CD14-positive monocyte (primary cell): ENCODE data around the gene TSHZ2. TPM values are rescaled to one million over a fixed set of nuclear protein-coding genes. Genes with fewer than 3 reads are reported as not detected.

Experiments
- DNase-seq, 3 donors: peaks; one replicate each; pipeline ENCODE4 v3.0.0-alpha.2; 2011 to 2022
- H2AFZ ChIP-seq: 2 replicates; pipeline ENCODE4 v1.6.0; 2012; ENCODE audit warnings: mild to moderate bottlenecking, low read depth, low read length, inconsistent platforms; ENCODE audit not compliant: insufficient read depth, poor library complexity, severe bottlenecking
- H3K27ac ChIP-seq, 2 donors: 1 replicate in 1 of 2; 2 replicates in 1 of 2; pipeline ENCODE4 v1.5.1; 2012 to 2013; ENCODE audit warnings: low read length in 2 of 2, control low read depth in 1 of 2, inconsistent platforms in 1 of 2, low read depth in 1 of 2, mild to moderate bottlenecking in 1 of 2
- H3K27me3 ChIP-seq, 2 donors: one replicate each; pipeline versions ENCODE4 v1.6.0 to v1.6.1; 2011 to 2013; ENCODE audit warnings: low read length in 2 of 2; ENCODE audit not compliant: control insufficient read depth in 2 of 2, insufficient read depth in 2 of 2
- H3K36me3 ChIP-seq, 2 donors: replicated peaks in 1 of 2; 1 replicate in 1 of 2; 2 replicates in 1 of 2; pipeline versions ENCODE4 v1.5.1 to v1.6.1; 2012 to 2013; ENCODE audit warnings: low read length in 2 of 2, control low read depth in 1 of 2, inconsistent platforms in 1 of 2, mild to moderate bottlenecking in 1 of 2; ENCODE audit not compliant: insufficient read depth in 2 of 2, control insufficient read depth in 1 of 2
- H3K4me1 ChIP-seq, 2 donors: 1 replicate in 1 of 2; 2 replicates in 1 of 2; pipeline versions ENCODE4 v1.5.1 to v1.6.1; 2012 to 2013; ENCODE audit warnings: low read length in 2 of 2, control low read depth in 1 of 2, inconsistent platforms in 1 of 2, mild to moderate bottlenecking in 1 of 2, moderate library complexity in 1 of 2; ENCODE audit not compliant: insufficient read depth in 2 of 2, control insufficient read depth in 1 of 2
- H3K4me2 ChIP-seq: replicated peaks from 2 replicates; pipeline ENCODE3; 2012; ENCODE audit warnings: low read length, moderate library complexity, mild to moderate bottlenecking; ENCODE audit not compliant: poor library complexity, severe bottlenecking; ENCODE audit errors: extremely low read depth
- H3K4me3 ChIP-seq, 3 experiments: fragments of 200-600 bp in 1 of 3; sonication (generic) in 1 of 3; replicated peaks in 1 of 3; 1 replicate in 2 of 3; 2 replicates in 1 of 3; pipeline ENCODE4 v1.5.1; 2011 to 2013; ENCODE audit warnings: low read length in 3 of 3, mild to moderate bottlenecking in 3 of 3, control low read depth in 2 of 3, low read depth in 2 of 3, inconsistent platforms in 1 of 3, moderate library complexity in 1 of 3
- H3K79me2 ChIP-seq: 2 replicates; pipeline ENCODE4 v1.6.0; 2012; ENCODE audit warnings: mild to moderate bottlenecking, control low read depth, inconsistent platforms, low read length, moderate library complexity; ENCODE audit not compliant: insufficient read depth
- H3K9ac ChIP-seq: 2 replicates; pipeline ENCODE4 v1.6.0; 2017; ENCODE audit warnings: low read length, mild to moderate bottlenecking; ENCODE audit not compliant: insufficient read depth, poor library complexity, severe bottlenecking
- H3K9me3 ChIP-seq, 2 donors: replicated peaks in 1 of 2; 1 replicate in 1 of 2; 2 replicates in 1 of 2; pipeline versions ENCODE4 v1.5.1 to v1.6.1; 2012 to 2013; ENCODE audit warnings: low read length in 2 of 2, control low read depth in 1 of 2; ENCODE audit not compliant: control insufficient read depth in 1 of 2, insufficient read depth in 1 of 2
- H4K20me1 ChIP-seq: 2 replicates; pipeline ENCODE4 v1.6.0; 2012; ENCODE audit warnings: mild to moderate bottlenecking, low read length, control low read depth, moderate library complexity; ENCODE audit not compliant: insufficient read depth
- H3K27ac Mint-ChIP-seq, 7 donors: one replicate each; pipeline ENCODE4 v1.8.0; 2020; ENCODE audit warnings: mild to moderate bottlenecking in 7 of 7, mixed read lengths in 7 of 7, moderate library complexity in 6 of 7, inconsistent platforms in 2 of 7
- H3K27me3 Mint-ChIP-seq, 3 donors: one replicate each; pipeline ENCODE4 v1.8.0; 2021 to 2022; ENCODE audit warnings: low read depth in 3 of 3, mild to moderate bottlenecking in 3 of 3, mixed read lengths in 3 of 3, moderate library complexity in 3 of 3, inconsistent platforms in 1 of 3
- H3K36me3 Mint-ChIP-seq, 2 donors: one replicate each; pipeline ENCODE4 v1.8.0; 2020; ENCODE audit warnings: mixed read lengths in 2 of 2, inconsistent platforms in 1 of 2, mild to moderate bottlenecking in 1 of 2
- H3K4me1 Mint-ChIP-seq: one replicate; pipeline ENCODE4 v1.8.0; 2020; ENCODE audit warnings: mild to moderate bottlenecking, mixed read lengths
- H3K4me3 Mint-ChIP-seq, 2 donors: one replicate each; pipeline ENCODE4 v1.8.0; 2020; ENCODE audit warnings: mild to moderate bottlenecking in 2 of 2, mixed read lengths in 2 of 2, moderate library complexity in 1 of 2
- H3K9me3 Mint-ChIP-seq, 7 donors: one replicate each; pipeline ENCODE4 v1.8.0; 2020 to 2022; ENCODE audit warnings: mixed read lengths in 7 of 7, mild to moderate bottlenecking in 6 of 7, moderate library complexity in 6 of 7, inconsistent platforms in 2 of 7
- CTCF ChIP-seq: fragments of 200-600 bp; IDR thresholded peaks from one replicate; pipeline ENCODE4 v1.8.0; 2022; ENCODE audit warnings: antibody characterized with exemption, mild to moderate bottlenecking
- WGBS: methylation state at CpG from one replicate; pipeline ENCODE4 v1.1.5; 2013; ENCODE audit warnings: missing lambda C conversion rate; ENCODE audit not compliant: insufficient coverage; 5-methylcytosine and 5-hydroxymethylcytosine counted together
- intact Hi-C, 2 donors: fragments of 100-400 bp; cut with micrococcal nuclease; formaldehyde crosslinking; loops; one replicate each; pipeline versions ENCODE4 v1.15.0 to v1.15.1; 2023
- polyA plus RNA-seq, 3 donors: library from polyadenylated mRNA; depleted of rRNA in 1 of 3; unstranded in 2 of 3; stranded (reverse) in 1 of 3; fragments of 300-500 nt in 2 of 3; fragments of >200 nt in 1 of 3; fragmentation: Illumina TruSeq in 2 of 3; gene quantifications; 1 replicate in 2 of 3; 2 replicates in 1 of 3; pipeline ENCODE4 v1.2.3, GENCODE V29; 2012 to 2021

TSHZ2 gene
- polyA plus RNA-seq, 3 donors: not detected

- Mint-ChIP-seq H3K9me3 (peaks cover 0 to 3% (median 0%) of the 10 kb centered on the region in 7 donors), H3K4me1 (no peaks in the 10 kb centered on the region), H3K4me3 (no peak overlapping the region), H3K27me3 (peaks cover 2 to 9% (median 5%) of the 10 kb centered on the region in 3 donors), H3K36me3 (no peaks in the 10 kb centered on the region), H3K27ac (no peak overlapping the region)
- Histone ChIP-seq H3K4me1 (no peaks in the 10 kb centered on the region), H3K36me3 (no peaks in the 10 kb centered on the region), H3K4me3 (no peak overlapping the region), H3K79me2 (no peaks in the 10 kb centered on the region), H2AFZ (no peak overlapping the region), H3K9me3 (no peaks in the 10 kb centered on the region), H4K20me1 (no peaks in the 10 kb centered on the region), H3K27me3 (peaks cover 0 to 2% of the 10 kb centered on the region in 2 donors), H3K9ac (no peak overlapping the region), H3K4me2 (no peak overlapping the region), H3K27ac (no peak overlapping the region)
- TF ChIP-seq CTCF: no peak
- 85% methylated on average over 2 of the region's 2 CpGs for WGBS
- no peak for DNase-seq
- intact Hi-C loops: no loop called here
Observed at GRCh38 chr20:53312957-53313356, 340.8 kb downstream of the TSHZ2 start.

DNA sequence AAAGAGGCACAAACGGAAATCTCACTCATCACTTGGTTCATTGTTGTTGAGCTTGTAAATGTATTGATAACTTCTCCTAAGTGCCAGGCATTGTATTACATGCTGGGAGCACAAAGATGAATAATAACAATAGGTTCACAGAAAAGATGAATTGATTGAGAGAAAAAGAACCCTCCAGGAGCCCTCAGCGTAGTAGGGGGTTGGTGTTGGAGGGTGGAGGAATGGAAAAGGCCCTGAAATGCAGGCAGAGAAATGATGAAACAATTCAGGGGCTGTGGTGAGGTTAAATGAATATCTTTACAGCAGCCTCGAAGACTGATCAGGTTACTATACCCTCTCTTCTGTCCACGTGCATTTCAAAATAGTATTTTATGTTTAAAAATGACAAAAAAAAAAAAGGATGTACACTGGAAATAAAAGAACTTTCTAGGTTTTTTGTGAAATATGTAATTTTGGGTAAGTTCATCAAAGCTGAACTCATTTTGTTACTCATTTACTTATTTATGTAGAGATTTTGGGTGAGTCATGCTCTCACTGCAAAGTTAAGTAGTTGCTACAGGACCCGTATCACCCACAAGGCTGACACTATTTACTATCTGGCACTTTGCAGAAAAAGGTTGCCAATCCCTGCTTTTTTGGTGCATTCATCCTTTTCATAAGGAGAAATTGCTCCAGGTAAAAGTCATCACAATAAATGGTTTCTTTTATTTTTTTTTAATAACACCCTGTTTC, 344.2 kb downstream of the TSHZ2 start:
- TF ChIP-seq CTCF: no peak
- no peaks in the 10 kb centered on the region for H3K36me3 ChIP-seq
- H3K9ac ChIP-seq: no peak overlapping the region
- peaks cover 0 to 5% (median 0%) of the 10 kb centered on the region in 7 donors for H3K9me3 Mint-ChIP-seq
- intact Hi-C loops: no loop called here
- no peak overlapping the region for H2AFZ ChIP-seq
- no CpG with 5 or more reads among the region's 5 CpGs for WGBS
- no peaks in the 10 kb centered on the region for H3K9me3 ChIP-seq
- no peak overlapping the region for H3K4me2 ChIP-seq
- DNase-seq: no peak
- H4K20me1 ChIP-seq: no peaks in the 10 kb centered on the region
- H3K79me2 ChIP-seq: no peaks in the 10 kb centered on the region
- H3K4me1 ChIP-seq: no peaks in the 10 kb centered on the region
- peaks cover 0 to 2% of the 10 kb centered on the region in 2 donors for H3K27me3 ChIP-seq
- H3K27me3 Mint-ChIP-seq: peaks cover 0 to 7% (median 5%) of the 10 kb centered on the region in 3 donors
- no peaks in the 10 kb centered on the region for H3K4me1 Mint-ChIP-seq
- no peak overlapping the region for H3K4me3 Mint-ChIP-seq
- no peak overlapping the region for H3K4me3 ChIP-seq
- H3K36me3 Mint-ChIP-seq: no peaks in the 10 kb centered on the region
- H3K27ac Mint-ChIP-seq: no peak overlapping the region
- H3K27ac ChIP-seq: no peak overlapping the region
